ENCODE measurements around the gene CFAP65.
A peak's percentile ranks its signal among the peaks of the same experiment; 100 is the strongest.

Gene CFAP65

GRCh38 chr2:219060821-219061791 is 19.8 kb upstream of the CFAP65 start, which contains the start of gene IHH:
Gene IHH, minus strand, starts transcription at chr2:219060921. Its CDS starts 454 bp downstream, at chr2:219060467.
- no peak for TF ChIP-seq CTCF (IDR thresholded peaks at IDR 0.05; ENCODE audit: low read depth, low read length)
- no peak within 1 kb of the TSS for H3K4me3 ChIP-seq (ENCODE audit: low read depth, low read length)

- no peak overlapping the region for H3K4me3 ChIP-seq (ENCODE audit: low read depth, low read length)
- no peak for TF ChIP-seq CTCF (IDR thresholded peaks at IDR 0.05; ENCODE audit: low read depth, low read length)
Observed at GRCh38 chr2:219059725-219060682, 18.7 kb upstream of the CFAP65 start.

- H3K4me3 ChIP-seq (ENCODE audit: low read depth, low read length), result no peak overlapping the region
- no peak for TF ChIP-seq CTCF (IDR thresholded peaks at IDR 0.05; ENCODE audit: low read depth, low read length)
Observed at GRCh38 chr2:219059375-219059724, 18.0 kb upstream of the CFAP65 start.

GRCh38 chr2:219058541-219059374 is 17.4 kb upstream of the CFAP65 start:
- TF ChIP-seq CTCF (IDR thresholded peaks at IDR 0.05; ENCODE audit: low read depth, low read length), result no peak
- no peak overlapping the region for H3K4me3 ChIP-seq (ENCODE audit: low read depth, low read length)

- TF ChIP-seq CTCF (IDR thresholded peaks at IDR 0.05; ENCODE audit: low read depth, low read length), result peak; percentile 86
- H3K4me3 ChIP-seq (ENCODE audit: low read depth, low read length), result 0 out of 2 replicates have a peak overlapping the region, but pooled peaks have one; percentile 2
Observed at GRCh38 chr2:219057709-219058540, 16.6 kb upstream of the CFAP65 start.

Measured in WI38 (cell line).